Keratinocyte (primary cell): ENCODE results near the gene MFN2.

Experiments
- CTCF ChIP-seq, 3 experiments: IDR thresholded peaks in 1 of 3; conservative IDR thresholded peaks in 1 of 3; optimal IDR thresholded peaks in 1 of 3; 2 replicates in 2 of 3; 3 replicates in 1 of 3; pipeline versions ENCODE3 to v1.5.1; 2011; ENCODE audit warnings: low read length in 3 of 3, mild to moderate bottlenecking in 3 of 3, moderate library complexity in 2 of 3, control low read depth in 1 of 3, inconsistent platforms in 1 of 3; ENCODE audit not compliant: insufficient read depth in 2 of 3; ENCODE audit errors: extremely low read depth in 1 of 3
- EZH2 ChIP-seq: IDR thresholded peaks from one replicate; pipeline ENCODE4 v1.6.1; 2012; ENCODE audit warnings: inconsistent platforms, mild to moderate bottlenecking, low read length, moderate library complexity

DNA sequence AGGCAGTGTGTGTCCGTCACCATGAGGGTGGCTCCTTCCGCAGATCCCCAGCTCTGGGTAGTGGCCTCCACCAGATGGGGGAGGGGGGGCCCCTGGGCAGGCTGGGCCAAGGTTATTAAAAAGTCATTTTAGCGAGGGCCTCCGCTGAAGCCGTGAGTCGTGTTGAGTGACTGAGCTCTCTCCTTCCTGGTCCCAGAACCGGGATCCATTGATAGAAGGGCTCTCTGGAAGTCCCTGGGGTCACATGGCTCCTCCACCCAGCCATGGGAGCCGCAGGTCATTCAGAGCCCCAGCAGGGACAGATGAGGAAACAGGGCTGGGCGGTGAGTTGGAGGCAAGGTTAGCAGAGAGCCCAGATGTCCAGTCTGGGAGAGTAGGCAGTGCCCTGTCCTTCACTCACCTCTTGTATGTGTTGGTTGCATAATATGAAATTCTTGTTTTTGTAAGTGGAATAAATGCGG lies 51.9 kb downstream of the MFN2 start:
- TF ChIP-seq CTCF (optimal IDR thresholded peaks at IDR 0.05 in 1 of 3, IDR thresholded peaks at IDR 0.05 in 1 of 3, conservative IDR thresholded peaks at IDR 0.05 in 1 of 3; ENCODE audit: extremely low read depth in 1 of 3, insufficient read depth in 2 of 3, low read length in 3 of 3) (no peak), EZH2 (no peak)
